Stimulated activated naive CD8-positive, alpha-beta T cell treated with anti-CD3 and anti-CD28 coated beads, Interleukin-15, Interleukin-2, amounts not matched to agents 100 U/mL and 50 U/mL, for 24 hours (primary cell): ENCODE data around the gene PTTG1.
A peak's percentile ranks its signal among the peaks of the same experiment; 100 is the strongest.

Source experiments
- ATAC-seq: fragments of 150-1000 bp; cut with Tn5 transposase; one replicate; pipeline ENCODE4 v1.10.0; 2021
- DNase-seq: peaks from one replicate; pipeline ENCODE4 v3.0.0; 2021

Gene PTTG1

GRCh38 chr5:160423099-160423498 is 1.4 kb downstream of the PTTG1 start:
- ATAC-seq (no peak), DNase-seq (no peak)

- ATAC-seq (no peak), DNase-seq (no peak)
Measured at GRCh38 chr5:160427607-160428006, 6.0 kb downstream of the PTTG1 start.

- DNase-seq (no peak), ATAC-seq (no peak)
Measured at GRCh38 chr5:160432196-160432595, 10.5 kb downstream of the PTTG1 start.

GRCh38 chr5:160432787-160433186 is 11.1 kb downstream of the PTTG1 start:
- ATAC-seq (no peak), DNase-seq (no peak)

- ATAC-seq: peak; percentile 10
- peak; percentile 43 for DNase-seq
Measured at GRCh38 chr5:160434022-160434531, 12.4 kb downstream of the PTTG1 start.

- ATAC-seq: no peak
Measured at GRCh38 chr5:160435532-160435931, 13.9 kb downstream of the PTTG1 start.

GRCh38 chr5:160436017-160436416 is 14.4 kb downstream of the PTTG1 start:
- DNase-seq: no peak
- no peak for ATAC-seq

More at GRCh38 chr5:160435532-160435931, 13.9 kb downstream of the PTTG1 start:
- DNase-seq: no peak

GRCh38 chr5:160436661-160437060 is 15.0 kb downstream of the PTTG1 start:
- ATAC-seq: peak; percentile 25
- peak; percentile 39 for DNase-seq

- DNase-seq (no peak), ATAC-seq (no peak)
Measured at GRCh38 chr5:160437271-160437670, 15.6 kb downstream of the PTTG1 start.

- DNase-seq (peak; percentile 66), ATAC-seq (peak; percentile 64)
Measured at GRCh38 chr5:160438316-160439204, 16.9 kb downstream of the PTTG1 start.

GRCh38 chr5:160439205-160439600 is 17.5 kb downstream of the PTTG1 start:
- peak; percentile 93 for DNase-seq
- ATAC-seq: peak; percentile 79

GRCh38 chr5:160441311-160441781 is 19.7 kb downstream of the PTTG1 start:
- no peak for DNase-seq
- no peak for ATAC-seq

GRCh38 chr5:160442824-160443431 is 21.3 kb downstream of the PTTG1 start:
- ATAC-seq: no peak
- DNase-seq: no peak

GRCh38 chr5:160444407-160444806 is 22.8 kb downstream of the PTTG1 start:
- ATAC-seq (no peak), DNase-seq (no peak)

GRCh38 chr5:160445132-160445531 is 23.5 kb downstream of the PTTG1 start:
- ATAC-seq (no peak), DNase-seq (no peak)

GRCh38 chr5:160445751-160446150 is 24.1 kb downstream of the PTTG1 start:
- ATAC-seq (no peak), DNase-seq (no peak)

- DNase-seq (no peak), ATAC-seq (no peak)
Measured at GRCh38 chr5:160448886-160449285, 27.2 kb downstream of the PTTG1 start.

- ATAC-seq: no peak
- DNase-seq: no peak
Measured at GRCh38 chr5:160449458-160449857, 27.8 kb downstream of the PTTG1 start.

- ATAC-seq: no peak
- DNase-seq: no peak
Measured at GRCh38 chr5:160450164-160450932, 28.7 kb downstream of the PTTG1 start.

- no peak for DNase-seq
- ATAC-seq: no peak
Measured at GRCh38 chr5:160451281-160451680, 29.6 kb downstream of the PTTG1 start.

GRCh38 chr5:160452036-160452435 is 30.4 kb downstream of the PTTG1 start:
- ATAC-seq (no peak), DNase-seq (no peak)

- ATAC-seq: no peak
Measured at GRCh38 chr5:160452795-160453194, 31.1 kb downstream of the PTTG1 start.

More at GRCh38 chr5:160452795-160453194, 31.1 kb downstream of the PTTG1 start:
- no peak for DNase-seq
